Heart left ventricle (tissue), 13 donors: ENCODE results near the gene DPF1.

Source experiments
- POLR2A ChIP-seq, 2 donors: fragments of 450-650 bp; IDR thresholded peaks; one replicate each; pipeline ENCODE4 v1.6.1; 2017; ENCODE audit warnings: antibody characterized with exemption in 2 of 2, mild to moderate bottlenecking in 2 of 2, moderate library complexity in 2 of 2
- TF ChIP-seq, protein P1 (sequence below), 12 donors: fragments of 200-600 bp; sonication (generic) in 4 of 12; IDR thresholded peaks; one replicate each; pipeline versions ENCODE4 v1.5.0 to v1.8.0; 2018 to 2022; ENCODE audit warnings: antibody characterized with exemption in 12 of 12, mild to moderate bottlenecking in 5 of 12
- donor health status: ischemic (EF 13 %, LVEDD 7.1; RV severe dilation, severe dysfunction).
- donor health status: DM: no; HTN: yes; CAD: no.
- donor health status: DM: no; HTN: no; CAD: no.
- donor health status: ischemic (EF 25% LVEDD 6.9; RV normal size, moderate dysfunction).
- donor health status: ischemic (EF 25% LVEDD 5.7; RV mildly dilated, moderate dysfunction).
- donor health status: ischemic (EF 35%, LVEDD 5.7; RV mildly dilated, moderate dysfunction).
- donor health status: nonischemic (EF 11% LVEDD 7.7; RV severe dilation, severe dysfunction).
- donor health status: DM: yes; HTN: yes; CAD: no.
- donor health status: PGD.
- donor health status: ischemic (EF 29% LVEDD 5.4; RV normal size, mild dysfunction).
- donor health status: nonischemic (EF 23%, LVEDD 6.1; RV moderate dilation, normal function).

- TF ChIP-seq, protein P1, sequence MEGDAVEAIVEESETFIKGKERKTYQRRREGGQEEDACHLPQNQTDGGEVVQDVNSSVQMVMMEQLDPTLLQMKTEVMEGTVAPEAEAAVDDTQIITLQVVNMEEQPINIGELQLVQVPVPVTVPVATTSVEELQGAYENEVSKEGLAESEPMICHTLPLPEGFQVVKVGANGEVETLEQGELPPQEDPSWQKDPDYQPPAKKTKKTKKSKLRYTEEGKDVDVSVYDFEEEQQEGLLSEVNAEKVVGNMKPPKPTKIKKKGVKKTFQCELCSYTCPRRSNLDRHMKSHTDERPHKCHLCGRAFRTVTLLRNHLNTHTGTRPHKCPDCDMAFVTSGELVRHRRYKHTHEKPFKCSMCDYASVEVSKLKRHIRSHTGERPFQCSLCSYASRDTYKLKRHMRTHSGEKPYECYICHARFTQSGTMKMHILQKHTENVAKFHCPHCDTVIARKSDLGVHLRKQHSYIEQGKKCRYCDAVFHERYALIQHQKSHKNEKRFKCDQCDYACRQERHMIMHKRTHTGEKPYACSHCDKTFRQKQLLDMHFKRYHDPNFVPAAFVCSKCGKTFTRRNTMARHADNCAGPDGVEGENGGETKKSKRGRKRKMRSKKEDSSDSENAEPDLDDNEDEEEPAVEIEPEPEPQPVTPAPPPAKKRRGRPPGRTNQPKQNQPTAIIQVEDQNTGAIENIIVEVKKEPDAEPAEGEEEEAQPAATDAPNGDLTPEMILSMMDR (IDR thresholded peaks at IDR 0.05) = no peak
- TF ChIP-seq POLR2A (IDR thresholded peaks at IDR 0.05) = no peak
Measured at GRCh38 chr19:38193445-38193844, 30.6 kb downstream of the DPF1 start.
